Measurements from ENCODE around the gene SYCE3.

- TF ChIP-seq CTCF (conservative IDR thresholded peaks at IDR 0.05; ENCODE audit: low read length) (no peak), EZH2phosphoT487 (IDR thresholded peaks at IDR 0.05; ENCODE audit: borderline replicate concordance, low read depth, low read length) (no peak)
Observed at GRCh38 chr22:50524676-50525103, 38.0 kb downstream of the SYCE3 start.

Measured in OCI-LY7 (cell line).